ENCODE results near the gene CCDC148. TPM values are rescaled to one million over a fixed set of nuclear protein-coding genes. Genes with fewer than 3 reads are reported as not detected.

Gene CCDC148
- total RNA-seq, 1 donor from 2014 or later: 3.1 TPM

GRCh38 chr2:158174495-158174894 lies 282.1 kb downstream of the CCDC148 start:
- H3K4me1 Mint-ChIP-seq (ENCODE audit: unreplicated experiment): peaks cover 9% of the 10 kb centered on the region
- H3K27me3 Mint-ChIP-seq: no peaks in the 10 kb centered on the region
- no peak for TF ChIP-seq CTCF (conservative IDR thresholded peaks at IDR 0.05)
- DNase-seq (ENCODE audit: extremely low spot score, unreplicated experiment): no peak
- no peak overlapping the region for H3K27ac Mint-ChIP-seq
- no peak overlapping the region for H3K4me3 Mint-ChIP-seq
- no peaks in the 10 kb centered on the region for H3K9me3 Mint-ChIP-seq
- H3K36me3 Mint-ChIP-seq: no peaks in the 10 kb centered on the region

GRCh38 chr2:158172719-158173118 lies 283.8 kb downstream of the CCDC148 start:
- TF ChIP-seq CTCF (conservative IDR thresholded peaks at IDR 0.05): no peak
- DNase-seq (ENCODE audit: extremely low spot score, unreplicated experiment): no peak
- H3K9me3 Mint-ChIP-seq: no peaks in the 10 kb centered on the region
- H3K27me3 Mint-ChIP-seq: no peaks in the 10 kb centered on the region
- no peaks in the 10 kb centered on the region for H3K4me1 Mint-ChIP-seq (ENCODE audit: unreplicated experiment)
- H3K36me3 Mint-ChIP-seq: no peaks in the 10 kb centered on the region
- no peak overlapping the region for H3K27ac Mint-ChIP-seq
- no peak overlapping the region for H3K4me3 Mint-ChIP-seq

- Mint-ChIP-seq H3K36me3 (no peaks in the 10 kb centered on the region), H3K27me3 (no peaks in the 10 kb centered on the region), H3K4me1 (ENCODE audit: unreplicated experiment) (no peaks in the 10 kb centered on the region), H3K9me3 (no peaks in the 10 kb centered on the region), H3K4me3 (no peak overlapping the region), H3K27ac (no peak overlapping the region)
- no peak for DNase-seq (ENCODE audit: extremely low spot score, unreplicated experiment)
- TF ChIP-seq CTCF (conservative IDR thresholded peaks at IDR 0.05): no peak
Observed at GRCh38 chr2:158154596-158154995, 302.0 kb downstream of the CCDC148 start.

- Mint-ChIP-seq H3K27me3 (no peaks in the 10 kb centered on the region), H3K27ac (no peak overlapping the region), H3K4me1 (ENCODE audit: unreplicated experiment) (no peaks in the 10 kb centered on the region), H3K4me3 (no peak overlapping the region), H3K36me3 (no peaks in the 10 kb centered on the region), H3K9me3 (no peaks in the 10 kb centered on the region)
- DNase-seq (ENCODE audit: extremely low spot score, unreplicated experiment): no peak
- no peak for TF ChIP-seq CTCF (conservative IDR thresholded peaks at IDR 0.05)
Observed at GRCh38 chr2:158153270-158154015, 303.1 kb downstream of the CCDC148 start.

- DNase-seq (ENCODE audit: extremely low spot score, unreplicated experiment): no peak
- no peaks in the 10 kb centered on the region for H3K27me3 Mint-ChIP-seq
- H3K36me3 Mint-ChIP-seq: no peaks in the 10 kb centered on the region
- no peak overlapping the region for H3K27ac Mint-ChIP-seq
- H3K4me3 Mint-ChIP-seq: no peak overlapping the region
- H3K9me3 Mint-ChIP-seq: peaks cover 20% of the 10 kb centered on the region
- no peaks in the 10 kb centered on the region for H3K4me1 Mint-ChIP-seq (ENCODE audit: unreplicated experiment)
- TF ChIP-seq CTCF (conservative IDR thresholded peaks at IDR 0.05): no peak
Observed at GRCh38 chr2:158144914-158145625, 311.5 kb downstream of the CCDC148 start.

All from type B pancreatic cell (in vitro differentiated cells).